Left renal cortex interstitium (tissue), 4 donors: Measurements from ENCODE around the gene ENPP4. TPM values are rescaled to one million over a fixed set of nuclear protein-coding genes. Genes with fewer than 3 reads are reported as not detected.

Experiments used
- polyA plus RNA-seq, 4 donors: library from polyadenylated mRNA; unstranded; fragments of 120-200 nt; gene quantifications; one replicate each; pipeline ENCODE4 v1.2.1, GENCODE V29; 2013; ENCODE audit not compliant: insufficient read length in 4 of 4

The ENPP4 gene
- polyA plus RNA-seq, 4 donors = 13.7 to 19.2 (median 15.8) TPM

Other genes starting within 250 kb of the ENPP4 start
- gene CLIC5, start 114.1 kb upstream of the ENPP4 start, polyA plus RNA-seq = 100 to 1,000 TPM; 182 to 199 (median 197) TPM
- 10 to 100 TPM; 13.6 to 19.6 (median 16.4) TPM for gene ENPP5, start 41.0 kb downstream of the ENPP4 start, polyA plus RNA-seq